ENCODE measurements around the gene DDN.

Gene DDN

GRCh38 chr12:49030714-49031572 lies 31.8 kb upstream of the DDN start:
- no peak for DNase-seq

- no peak for DNase-seq
These were observed 30.9 kb upstream of the DDN start for GRCh38 chr12:49030119-49030518.

DNA sequence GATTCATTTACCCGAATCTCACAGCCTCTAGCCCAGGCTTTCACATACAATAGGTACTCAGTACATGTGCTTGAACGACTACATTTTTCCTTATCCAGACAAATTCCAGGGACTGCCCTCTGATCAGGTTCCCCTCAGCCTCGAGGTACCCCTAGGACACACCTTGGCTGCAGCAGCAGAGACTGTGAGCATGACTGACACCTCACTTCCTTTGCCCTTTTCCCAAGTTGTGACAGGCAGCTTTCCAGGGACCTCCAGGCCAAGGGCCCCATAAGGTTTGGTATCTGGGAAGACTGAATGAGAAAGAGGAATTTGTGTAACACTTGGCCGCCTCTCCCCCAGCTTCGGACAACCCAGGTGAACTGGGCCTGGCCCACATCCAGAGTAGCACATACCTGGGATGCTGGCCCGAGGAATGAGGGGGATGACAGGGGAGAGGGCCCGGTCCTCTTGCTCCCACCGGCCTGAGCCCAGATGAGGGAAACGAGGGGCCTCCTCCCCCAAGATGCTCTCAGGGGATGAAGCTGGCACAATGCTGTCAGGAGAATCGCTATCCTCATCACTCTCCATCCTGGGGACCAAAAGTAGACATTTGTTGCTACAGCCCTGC lies 29.6 kb upstream of the DDN start:
- no peak for DNase-seq

- no peak for DNase-seq
These were observed 28.8 kb upstream of the DDN start for GRCh38 chr12:49027846-49028555.

- DNase-seq = no peak
These were observed 27.7 kb upstream of the DDN start for GRCh38 chr12:49026678-49027480.

- DNase-seq = no peak
These were observed 26.9 kb upstream of the DDN start for GRCh38 chr12:49026101-49026500.

GRCh38 chr12:49025463-49025862 lies 26.3 kb upstream of the DDN start:
- DNase-seq = no peak

DNA sequence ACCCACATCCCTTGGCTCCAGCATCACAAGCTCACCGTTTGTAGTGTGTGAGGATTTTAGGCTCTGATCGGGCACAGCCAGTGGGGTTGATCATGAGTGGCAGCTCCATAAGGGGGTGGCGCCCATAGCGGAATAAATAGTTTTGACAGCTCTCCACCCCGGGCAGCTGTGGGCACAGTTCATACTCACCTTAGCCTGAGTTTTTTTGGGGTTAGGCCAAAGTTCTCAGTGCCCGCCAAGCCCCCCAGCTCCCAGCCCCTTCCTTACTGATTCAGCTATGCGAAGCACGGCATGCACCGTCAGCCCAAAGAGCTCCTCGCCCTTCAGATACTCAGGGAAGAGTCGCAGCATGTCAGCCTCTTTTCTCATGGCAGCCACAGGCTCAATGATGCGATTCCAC lies 25.4 kb upstream of the DDN start:
- DNase-seq = no peak

GRCh38 chr12:49023812-49024211 lies 24.6 kb upstream of the DDN start:
- no peak for DNase-seq

DNA sequence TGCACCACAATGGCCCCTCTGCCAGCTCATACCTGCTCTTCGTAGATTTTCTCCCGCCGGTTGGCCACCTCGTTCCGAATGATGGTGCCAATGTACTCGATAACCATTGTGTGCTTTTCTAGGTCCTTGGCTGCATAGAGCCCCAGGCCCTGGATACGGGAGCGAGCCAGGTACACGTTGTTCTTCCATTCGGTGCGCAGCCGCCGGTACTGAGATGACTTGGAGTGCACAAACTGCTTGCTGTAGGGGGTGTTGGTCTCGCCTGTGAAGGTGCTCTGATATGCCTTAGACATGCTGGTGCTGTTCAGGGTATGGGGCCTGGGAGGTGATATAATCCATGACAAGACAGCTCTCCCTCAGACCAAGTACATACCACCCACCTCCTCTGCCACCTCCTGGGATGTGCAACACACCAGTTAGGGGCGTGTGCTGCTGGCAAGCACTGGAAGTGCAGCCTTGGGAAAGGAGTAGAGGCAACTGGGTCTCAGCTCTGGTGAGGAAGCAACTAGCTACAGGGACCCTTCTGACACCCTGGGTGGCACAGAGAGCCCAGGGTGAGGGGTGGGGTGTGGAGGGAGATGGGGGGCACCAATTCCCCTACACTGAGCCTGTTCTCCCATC lies 23.5 kb upstream of the DDN start:
- DNase-seq = no peak

DNA sequence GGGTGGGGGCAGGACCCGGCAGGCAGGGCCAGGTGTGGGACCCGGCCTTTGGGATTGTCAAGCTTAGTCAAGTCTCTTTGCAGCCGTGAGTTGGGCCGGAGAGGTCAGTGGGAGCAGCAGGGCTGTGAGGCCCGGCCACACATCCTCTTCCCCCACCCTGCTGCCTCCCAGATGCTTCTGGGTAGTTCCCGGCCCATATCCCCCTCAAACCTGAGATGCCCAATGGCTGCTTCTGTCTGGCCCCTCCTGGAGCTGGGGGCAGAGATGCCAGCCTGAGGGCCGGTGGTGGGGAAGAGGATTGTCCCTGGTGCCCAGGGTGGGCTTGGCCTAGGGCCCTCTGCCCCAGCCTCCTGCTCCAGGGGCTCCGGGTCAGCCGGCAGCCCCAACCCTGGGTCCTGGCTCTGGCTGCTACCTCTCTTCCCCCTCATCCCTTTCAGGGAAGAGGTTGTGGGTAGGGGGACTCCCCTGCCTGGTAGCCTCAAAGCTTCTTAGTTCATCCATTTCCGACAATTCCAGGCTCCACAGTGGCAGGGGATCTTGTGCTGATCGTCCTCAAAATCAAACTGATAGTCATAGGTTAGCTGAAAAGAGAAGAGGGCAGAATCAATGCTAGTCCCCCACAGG lies 22.2 kb upstream of the DDN start:
- no peak for DNase-seq

DNA sequence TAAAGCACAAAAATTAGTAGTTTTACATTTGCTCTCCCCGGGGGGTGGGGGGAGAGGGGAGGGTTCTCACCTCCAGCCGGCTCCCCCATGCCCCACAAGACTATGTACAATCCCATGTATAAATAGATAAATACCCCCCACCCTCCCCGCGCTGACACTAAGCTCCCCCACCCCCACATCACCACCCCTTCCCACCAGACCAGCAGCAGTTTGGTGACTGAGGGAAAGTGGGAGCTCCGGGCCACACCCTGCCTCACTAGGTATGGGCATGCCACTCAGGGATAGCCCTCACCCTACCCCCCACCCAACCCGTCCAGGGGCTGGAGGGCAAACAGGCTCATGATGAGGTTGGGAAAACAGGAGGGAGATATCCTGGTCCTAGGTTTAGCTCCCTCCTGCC lies 21.3 kb upstream of the DDN start:
- DNase-seq = no peak

DNA sequence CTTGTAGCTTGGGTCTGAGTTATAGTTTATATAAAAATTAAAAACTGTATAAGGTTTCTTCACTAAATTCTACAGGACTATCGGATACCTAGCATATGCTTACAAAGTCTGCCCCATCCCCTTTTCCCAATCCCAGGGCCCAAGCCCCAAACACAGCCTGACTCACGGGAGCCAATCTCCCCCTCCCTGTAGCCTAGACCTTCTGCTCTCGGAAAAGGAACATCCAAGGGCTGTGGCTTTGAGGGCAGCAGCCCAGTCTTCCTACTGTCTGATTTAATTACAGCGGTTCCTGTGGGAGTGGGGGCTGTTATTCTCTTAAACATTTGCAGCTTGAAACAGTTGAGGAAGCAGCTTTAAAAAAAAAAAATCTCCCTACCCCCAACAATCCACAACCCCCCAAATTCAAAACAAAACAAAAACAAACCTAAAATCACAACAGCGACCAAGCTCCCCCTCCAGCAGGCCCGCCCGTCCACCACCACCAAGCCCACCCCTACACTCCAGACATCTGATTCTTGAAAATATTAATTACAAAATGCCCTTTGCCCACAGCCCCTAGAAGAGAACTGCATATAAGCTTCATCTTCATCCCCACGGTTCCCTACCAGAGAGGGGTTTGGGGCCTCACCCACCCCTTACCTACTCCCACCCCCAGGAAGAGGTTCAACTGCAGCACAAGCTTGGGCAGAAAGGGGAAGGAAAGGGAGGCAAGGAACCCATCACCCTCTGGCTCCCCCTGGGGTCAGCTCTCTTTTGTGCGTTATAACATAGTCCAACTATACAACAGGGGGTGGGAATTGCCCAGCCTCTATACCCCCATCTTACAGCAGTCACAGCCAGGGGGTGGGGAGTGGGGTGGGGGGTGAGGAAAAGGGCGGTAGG lies 20.5 kb upstream of the DDN start:
- DNase-seq = peak; percentile 29

DNA sequence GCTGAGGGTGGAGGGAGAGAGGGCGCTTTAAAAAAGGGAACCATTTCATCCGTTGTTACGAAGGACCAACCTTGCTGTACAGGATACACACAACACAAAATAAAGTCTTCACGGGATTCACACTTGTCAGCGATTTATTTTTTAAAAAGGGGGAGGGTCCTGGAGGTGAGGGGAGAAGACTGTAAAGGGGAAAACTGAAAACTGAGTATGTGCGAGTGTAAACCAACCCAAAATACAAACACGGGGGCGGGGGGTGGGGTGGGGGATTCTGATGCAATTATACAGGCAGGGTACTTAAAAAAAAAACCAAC lies 19.9 kb upstream of the DDN start:
- no peak for DNase-seq

- DNase-seq = peak; percentile 91
These were observed 19.3 kb upstream of the DDN start, which contains the start of gene PRKAG1 for GRCh38 chr12:49018261-49019119. Gene PRKAG1, minus strand, starts transcription at chr12:49018776. Its CDS starts 36 bp downstream, at chr12:49018740.

GRCh38 chr12:49017891-49018260 lies 18.7 kb upstream of the DDN start:
- no peak for DNase-seq

DNA sequence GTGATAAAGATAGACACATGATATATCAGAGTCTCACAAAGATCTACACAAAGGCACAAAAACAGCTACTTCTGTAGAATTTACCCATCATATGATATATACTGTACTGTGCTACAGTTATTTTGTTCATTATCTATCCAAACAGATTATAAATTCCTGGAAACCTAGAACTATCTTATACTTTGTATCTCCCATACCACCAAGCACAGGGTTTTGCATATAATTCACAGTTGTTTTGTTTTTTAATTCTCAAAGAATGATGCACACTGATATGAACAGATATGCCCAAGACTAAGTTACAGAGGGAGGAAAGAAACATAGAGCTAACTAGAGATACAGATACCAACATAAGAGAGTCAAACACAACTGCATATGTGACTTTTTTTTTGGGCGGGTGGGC lies 16.0 kb upstream of the DDN start:
- no peak for DNase-seq

DNA sequence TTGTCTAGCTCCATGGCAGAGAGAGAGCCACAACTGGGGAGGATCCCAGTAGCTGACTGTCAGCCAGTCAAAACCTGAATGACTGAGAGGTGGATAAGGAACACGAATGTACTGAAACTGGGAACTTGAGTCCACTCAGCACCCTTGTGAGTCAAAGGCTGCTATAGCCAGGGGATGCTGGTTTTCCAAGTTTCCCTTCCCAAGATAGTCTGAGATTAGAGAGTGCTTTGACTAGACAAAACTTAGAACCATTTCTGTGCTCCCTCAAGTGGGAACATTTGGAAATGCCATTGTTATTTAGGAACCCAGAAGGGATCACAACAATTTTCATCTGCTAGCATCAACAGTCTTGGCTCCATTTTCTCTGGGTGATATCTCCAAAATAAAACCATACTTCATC lies 15.4 kb upstream of the DDN start:
- no peak for DNase-seq

DNA sequence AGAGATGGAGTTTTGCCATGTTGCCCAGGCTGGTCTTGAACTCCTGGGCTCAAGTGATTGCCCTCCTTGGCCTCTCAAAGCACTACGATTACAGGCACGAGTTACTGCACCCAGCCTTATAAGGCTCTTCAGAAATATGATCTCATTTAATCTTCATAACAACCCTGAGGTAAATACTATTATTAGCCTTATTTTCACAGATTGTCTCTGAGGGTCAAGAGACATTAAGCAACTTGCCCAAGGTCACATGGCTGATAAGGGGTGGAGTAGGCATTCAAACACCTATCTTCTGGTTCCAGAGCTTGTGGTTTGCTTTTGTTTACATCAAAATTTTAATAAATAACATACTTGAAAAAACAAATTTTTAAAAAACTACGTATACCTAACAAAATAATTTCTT lies 14.3 kb upstream of the DDN start:
- DNase-seq = no peak

GRCh38 chr12:49012739-49013138 lies 13.6 kb upstream of the DDN start:
- DNase-seq = no peak

All from NCI-H1694 treated with DMSO at 0.1 percent for 48 hours (cell line).